Limb (tissue), 2 donors: ENCODE data around the gene MROH8.

Experiments used
- DNase-seq, 2 donors: peaks; one replicate each; pipeline ENCODE4 v3.0.0-alpha.2; 2016; ENCODE audit errors: extremely low spot score in 2 of 2

Gene MROH8

DNA sequence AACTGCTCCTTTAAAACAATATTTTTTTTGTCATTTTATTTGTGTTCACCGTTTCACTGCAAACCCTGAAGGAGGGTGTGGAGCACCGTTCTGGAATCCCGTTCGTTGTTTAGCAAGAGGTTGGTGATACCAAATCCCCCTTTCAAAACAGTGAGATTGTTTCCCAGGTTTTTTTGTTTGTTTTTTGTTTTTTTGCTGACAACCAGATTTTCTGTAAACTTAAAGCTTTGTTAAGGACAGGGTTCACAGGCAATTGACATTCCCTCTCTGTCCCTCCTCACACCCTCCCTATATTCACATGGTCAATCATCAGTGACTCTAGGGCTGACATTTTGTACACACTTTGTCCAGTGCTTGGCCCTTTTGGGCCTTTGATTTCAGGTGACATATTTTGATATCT, 21.0 kb upstream of the MROH8 start:
- no peak for DNase-seq

DNA sequence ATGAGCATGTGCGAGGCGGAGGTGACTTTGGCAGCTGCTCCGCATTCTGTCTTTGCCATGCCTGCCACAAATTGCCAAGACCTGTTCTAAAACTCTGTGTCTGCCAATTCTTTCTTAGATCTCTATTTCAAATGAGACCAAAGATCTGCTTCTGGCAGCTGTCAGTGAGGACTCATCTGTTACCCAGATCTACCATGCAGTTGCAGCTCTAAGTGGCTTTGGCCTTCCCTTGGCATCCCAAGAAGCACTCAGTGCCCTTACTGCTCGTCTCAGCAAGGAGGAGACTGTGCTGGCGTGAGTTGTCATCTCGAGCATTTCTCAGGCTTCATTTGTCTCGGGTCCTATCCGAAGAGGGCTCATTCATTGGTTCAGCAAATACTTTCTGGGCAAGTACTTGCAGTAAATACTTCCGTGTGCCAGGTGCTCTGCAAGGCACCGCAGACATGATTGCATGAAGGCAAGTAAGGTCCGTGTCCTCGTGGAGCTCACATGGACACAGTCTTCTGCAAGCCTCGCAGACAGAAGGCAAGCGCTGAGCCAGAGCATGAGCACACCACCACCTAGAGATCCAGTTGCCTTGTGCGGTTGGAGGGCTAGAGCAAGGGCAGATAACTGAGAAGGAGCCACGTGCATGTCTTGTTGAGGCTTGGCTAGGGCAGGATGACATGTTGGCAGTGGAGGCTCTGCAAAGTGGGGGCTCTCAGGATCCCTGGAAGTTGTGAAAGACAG, 19.7 kb upstream of the MROH8 start:
- DNase-seq, result no peak

DNA sequence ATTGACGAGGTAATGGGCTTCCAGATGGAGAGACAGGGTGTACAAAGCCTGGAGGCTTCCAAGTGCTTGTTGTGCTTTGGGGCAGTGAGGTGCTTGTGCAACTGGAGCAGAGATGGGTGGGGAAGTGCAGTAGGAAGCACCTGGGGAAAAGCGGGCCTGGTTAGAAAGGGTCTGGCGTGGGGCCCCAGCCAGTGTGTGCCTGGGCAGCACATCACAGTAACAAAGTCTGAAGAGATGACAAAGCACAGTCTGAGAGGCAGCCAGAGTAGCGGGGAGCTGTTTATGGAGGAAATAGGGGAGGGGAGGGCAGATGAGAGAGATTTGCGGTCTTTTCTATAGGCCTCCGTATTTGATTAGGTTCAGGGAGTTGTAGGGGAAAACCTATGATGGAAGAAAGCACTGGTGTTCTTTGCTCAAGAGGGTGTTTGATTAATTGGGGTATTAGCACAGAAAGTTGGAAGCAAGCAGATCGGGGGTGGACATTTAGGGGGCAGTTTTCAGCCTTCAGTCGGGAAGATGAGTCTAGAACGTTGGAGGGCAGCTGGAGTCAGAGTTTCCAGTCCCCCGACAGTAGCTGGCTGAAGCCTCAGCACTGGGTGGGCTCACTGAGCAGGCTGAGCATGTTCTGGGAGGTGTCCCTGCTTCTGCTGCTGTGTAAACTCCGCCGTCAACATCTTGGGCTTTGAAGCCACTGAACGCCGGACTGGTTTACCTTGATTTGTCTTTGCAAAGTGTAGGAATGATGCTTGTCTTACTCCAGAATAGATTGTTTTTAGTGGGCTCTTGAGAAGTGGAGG, 15.5 kb upstream of the MROH8 start:
- no peak for DNase-seq

DNA sequence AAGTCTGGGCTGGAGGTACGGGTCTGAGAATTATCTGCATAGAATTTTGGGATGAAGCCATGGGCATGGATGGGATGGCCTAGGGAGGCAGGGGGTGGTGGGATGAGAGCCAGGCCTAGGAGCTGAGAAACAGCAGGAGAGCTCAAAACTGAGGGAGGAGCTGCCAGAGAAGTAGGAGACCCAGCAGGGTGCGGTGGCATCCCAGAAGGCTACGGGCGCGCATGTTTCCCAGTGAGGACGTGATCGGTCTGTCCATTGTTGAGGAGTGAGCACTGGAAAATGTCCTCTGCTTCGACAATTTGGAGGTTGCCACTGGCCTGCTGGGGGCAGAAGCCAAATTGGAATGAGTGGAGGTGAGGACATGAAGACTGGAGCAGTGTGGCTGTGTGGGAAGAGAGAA, 14.5 kb upstream of the MROH8 start:
- no peak for DNase-seq

DNA sequence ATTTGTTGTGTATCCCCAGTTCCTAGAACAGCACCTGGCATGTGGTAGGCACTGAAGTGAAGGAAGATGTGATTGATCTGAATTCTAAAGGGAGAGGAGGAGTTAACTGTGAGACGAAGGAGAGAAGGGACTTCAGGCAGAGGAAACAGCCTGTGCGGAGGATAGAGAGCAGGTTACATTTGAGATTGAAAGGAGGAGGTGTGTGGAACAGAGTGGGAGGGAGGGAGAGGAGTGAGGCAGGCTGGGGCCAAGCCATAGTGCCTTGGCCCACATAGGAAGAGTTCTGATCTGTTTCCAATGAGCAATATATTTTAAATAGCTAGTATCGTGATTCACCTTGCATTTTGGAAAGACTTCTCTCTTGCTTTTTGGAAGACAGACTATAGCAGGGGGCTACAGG, 13.9 kb upstream of the MROH8 start:
- no peak for DNase-seq

DNA sequence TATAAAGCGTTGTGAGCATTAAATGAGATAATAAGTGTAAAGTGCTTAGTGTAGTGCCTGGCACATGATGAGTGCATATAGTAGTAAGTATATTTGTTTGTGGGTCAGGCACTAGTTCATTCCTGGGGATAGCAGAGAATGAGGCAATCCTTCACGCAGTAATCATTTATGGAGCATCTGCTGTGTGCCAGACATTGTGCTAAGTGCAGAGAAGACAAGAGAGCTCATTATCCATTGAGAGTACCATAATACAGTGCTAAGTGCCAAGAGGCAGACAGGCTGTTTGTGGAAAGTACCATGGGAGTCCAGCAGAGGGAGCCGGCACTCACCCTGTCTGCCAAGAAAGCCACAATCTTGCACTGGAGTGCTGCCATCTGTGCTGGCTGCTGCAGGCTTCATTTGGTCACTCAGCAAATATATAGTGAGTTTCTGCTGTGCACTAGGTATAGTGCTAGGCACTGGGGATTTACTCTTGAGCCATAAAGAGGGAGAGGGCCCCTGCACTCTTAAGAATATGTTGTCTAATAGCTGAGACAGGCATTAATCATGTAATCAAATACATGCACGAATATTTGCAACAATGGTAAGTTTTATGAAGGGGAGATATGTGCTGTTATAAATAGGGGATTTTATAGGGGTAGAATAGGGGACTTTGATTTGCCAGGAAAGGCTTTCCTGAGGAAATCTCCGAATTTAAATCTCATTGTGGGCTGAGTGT, 12.9 kb upstream of the MROH8 start:
- DNase-seq, result peak; percentile 90 to 91

DNA sequence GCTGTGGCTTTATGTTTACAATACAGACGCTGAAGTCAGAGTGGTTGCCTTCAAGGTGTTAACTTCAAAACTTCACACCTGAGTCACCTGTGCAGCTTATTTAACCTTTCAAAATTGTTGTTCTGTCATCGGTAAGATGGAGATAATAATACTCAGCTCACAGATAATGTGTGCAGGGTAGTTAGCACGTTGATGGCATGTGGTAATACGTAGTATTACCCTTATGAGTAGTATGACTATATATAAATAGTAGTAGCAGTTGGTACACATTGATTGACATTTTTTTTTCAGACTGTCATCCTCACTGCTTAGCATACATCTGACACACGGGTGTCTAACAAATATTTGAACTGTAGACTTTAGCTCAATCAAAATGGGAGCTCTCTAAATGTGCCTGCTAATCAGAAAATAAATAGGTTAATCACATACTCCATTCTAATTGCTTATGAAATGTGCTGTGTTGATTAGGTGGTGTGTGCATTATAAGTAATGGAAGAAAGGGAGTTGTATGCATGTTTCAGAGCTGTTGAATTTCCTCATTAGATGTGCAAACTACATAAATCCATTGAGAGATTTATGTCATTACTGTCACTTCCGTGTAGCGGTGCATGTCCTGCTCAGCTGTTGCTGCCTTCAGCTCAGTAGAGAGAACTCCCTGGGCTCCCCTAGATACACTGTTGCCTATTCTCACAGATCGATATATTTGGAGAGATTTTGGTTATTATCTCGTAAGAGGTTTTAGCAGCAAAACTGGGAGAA, 11.2 kb upstream of the MROH8 start:
- no peak for DNase-seq

DNA sequence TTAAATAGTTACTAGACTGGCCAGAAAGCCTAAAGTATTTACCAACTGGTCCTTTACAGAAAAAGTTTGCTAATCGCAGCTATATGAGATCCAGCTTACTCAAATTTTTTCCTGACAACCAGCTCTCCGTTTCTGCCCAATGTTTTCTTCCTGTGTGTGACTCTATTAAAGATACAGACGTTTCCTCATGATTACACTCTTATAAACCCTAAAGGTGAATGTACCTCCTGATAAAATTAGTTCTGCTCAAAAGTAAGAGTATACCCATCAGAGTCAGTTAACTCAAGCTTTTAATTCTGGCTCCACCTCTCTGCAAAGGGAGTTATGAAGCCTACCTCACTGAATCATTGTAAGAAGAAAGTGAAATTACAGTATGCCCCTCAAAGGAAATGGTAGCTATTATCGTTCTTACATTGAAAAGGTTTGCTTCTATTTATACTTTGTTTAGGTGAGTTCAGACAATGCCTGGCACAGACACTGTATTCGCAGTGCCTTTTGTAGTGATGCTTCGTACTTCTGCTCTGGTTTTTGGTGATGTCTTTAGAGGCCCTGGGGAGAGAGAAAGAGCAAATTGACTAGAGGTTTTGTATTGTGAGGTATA, 10.2 kb upstream of the MROH8 start:
- no peak for DNase-seq

DNA sequence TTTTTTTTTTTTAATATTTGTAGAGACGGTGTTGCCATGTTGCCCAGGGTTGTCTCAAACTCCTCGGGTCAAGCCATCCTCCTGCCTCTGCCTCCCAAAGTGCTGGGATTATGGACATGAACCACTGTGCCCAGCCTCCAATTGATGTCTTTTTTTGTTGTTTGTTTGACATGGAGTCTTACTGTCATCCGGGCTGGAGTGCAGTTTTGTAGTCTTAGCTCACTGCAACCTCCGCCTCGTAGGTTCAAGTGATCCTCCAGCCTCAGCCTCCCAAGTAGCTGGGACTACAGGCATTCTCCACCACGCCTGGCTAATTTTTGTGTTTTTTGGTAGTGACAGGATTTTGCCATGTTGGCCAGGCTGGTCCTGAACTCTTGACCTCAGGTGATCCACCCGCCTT, 9.4 kb upstream of the MROH8 start:
- no peak for DNase-seq

DNA sequence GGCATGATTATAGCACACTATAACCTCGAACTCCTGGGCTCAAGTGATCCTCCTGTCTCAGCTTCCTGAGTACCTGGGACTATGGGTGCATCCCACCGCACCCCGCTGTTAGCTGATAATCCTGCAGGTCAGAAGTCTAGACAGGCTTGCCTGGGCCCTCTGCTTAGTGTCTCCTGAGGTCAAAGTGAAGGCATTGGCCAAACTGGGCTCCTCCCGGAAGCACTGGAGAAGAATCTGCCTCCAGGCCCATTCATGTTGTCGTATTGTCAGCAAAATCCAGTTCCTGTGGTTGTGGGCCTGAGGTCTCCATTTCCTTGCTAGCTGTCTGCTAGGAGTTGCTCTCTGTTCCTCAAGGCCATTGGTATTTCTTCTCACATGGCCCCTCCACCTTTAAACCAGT, 6.3 kb upstream of the MROH8 start:
- DNase-seq, result no peak

DNA sequence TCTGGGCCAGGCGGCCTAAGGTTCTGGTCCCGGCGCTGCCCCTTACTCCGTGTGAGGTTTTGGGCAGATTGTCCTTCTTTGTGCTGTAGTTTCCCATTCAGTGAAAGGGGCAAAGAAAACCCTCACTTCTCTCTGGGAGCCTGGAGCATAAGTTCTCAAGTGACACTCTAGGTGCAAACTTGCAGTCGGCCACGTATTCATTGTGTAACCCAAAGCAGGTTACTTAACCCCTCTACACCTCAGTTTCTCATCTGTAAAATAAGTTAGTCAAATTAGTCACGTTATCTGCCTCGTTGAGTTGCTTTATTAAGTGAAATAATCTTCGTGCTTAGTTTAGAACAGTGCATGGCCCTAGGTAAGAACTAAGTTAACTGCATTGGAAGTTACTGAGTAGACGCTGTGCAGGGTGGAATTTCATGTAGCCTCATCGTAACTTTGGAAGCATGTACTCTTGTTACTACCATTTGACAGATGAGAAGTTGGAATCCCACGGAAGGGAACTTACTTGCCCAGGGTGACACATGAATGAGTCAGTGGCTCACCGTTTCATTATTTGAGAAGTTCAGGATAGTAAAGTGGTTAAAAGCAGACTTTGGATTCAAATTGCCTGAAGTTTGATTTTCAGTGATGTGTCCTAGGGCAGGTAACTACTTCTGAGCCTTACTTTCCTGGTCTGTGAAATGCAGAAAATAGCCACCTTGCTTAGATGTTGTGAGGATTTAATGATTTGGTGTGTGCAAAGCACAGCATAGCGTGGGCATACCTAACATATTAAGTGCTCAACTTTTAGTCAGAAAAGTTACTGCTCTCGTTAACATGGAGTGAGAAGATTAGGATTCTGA, 556 bp upstream of the MROH8 start:
- DNase-seq, result no peak

DNA sequence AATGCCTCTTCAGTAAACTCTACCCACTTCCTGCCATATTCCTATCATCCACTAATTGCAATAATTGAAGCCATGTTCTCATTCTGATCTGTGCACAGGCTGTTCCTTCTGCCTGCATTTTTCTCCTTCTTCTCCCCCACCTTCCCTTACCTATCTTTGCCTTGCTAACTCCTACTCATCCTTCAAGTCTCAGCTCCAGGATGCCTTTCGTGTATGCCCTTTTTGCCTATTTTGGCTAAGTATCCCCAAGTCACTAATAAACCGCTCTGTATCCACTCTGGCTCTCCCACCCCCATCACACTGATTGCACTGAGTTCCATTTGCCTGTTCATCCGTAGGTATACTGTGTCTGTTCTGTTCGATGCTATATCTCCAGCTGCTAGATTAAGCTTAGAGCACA, 6.5 kb downstream of the MROH8 start:
- DNase-seq, result no peak

DNA sequence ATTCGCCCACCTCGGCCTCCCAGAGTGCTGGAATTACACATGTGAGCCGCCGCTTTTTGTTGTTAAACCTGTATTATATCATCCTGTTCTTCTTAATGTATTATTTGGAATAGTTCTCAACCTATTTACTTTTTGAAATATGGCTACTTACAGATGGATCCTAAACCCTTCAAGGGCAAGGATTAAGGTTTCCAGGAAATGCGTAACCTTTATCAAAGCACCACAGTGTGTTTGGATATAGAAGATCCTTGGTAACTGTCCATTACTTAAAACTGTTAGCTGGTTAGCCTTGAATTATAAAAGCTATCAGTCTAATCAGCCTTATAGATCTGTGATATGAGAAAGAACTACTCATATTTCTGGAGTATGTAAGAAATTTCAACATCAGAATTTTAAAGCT, 12.5 kb downstream of the MROH8 start:
- DNase-seq, result no peak

DNA sequence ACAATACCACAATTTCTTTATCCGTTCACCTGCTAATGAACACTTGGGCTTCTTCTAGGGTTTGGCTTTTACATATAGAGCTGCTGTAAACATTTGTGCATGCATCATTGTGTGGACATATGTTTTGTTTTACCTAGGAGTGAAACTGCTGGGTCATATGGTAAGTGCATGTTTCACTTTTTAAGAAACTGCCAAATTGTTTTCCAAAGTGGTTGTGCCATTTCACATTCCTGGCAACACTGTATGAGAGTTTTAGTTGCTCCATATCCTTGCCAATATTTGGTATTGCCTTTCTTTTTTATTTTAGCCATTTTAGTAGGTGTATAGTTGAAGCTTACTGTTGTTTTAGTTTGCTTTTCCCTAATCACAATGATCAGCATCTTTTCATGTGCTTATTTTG, 14.3 kb downstream of the MROH8 start:
- DNase-seq, result no peak

DNA sequence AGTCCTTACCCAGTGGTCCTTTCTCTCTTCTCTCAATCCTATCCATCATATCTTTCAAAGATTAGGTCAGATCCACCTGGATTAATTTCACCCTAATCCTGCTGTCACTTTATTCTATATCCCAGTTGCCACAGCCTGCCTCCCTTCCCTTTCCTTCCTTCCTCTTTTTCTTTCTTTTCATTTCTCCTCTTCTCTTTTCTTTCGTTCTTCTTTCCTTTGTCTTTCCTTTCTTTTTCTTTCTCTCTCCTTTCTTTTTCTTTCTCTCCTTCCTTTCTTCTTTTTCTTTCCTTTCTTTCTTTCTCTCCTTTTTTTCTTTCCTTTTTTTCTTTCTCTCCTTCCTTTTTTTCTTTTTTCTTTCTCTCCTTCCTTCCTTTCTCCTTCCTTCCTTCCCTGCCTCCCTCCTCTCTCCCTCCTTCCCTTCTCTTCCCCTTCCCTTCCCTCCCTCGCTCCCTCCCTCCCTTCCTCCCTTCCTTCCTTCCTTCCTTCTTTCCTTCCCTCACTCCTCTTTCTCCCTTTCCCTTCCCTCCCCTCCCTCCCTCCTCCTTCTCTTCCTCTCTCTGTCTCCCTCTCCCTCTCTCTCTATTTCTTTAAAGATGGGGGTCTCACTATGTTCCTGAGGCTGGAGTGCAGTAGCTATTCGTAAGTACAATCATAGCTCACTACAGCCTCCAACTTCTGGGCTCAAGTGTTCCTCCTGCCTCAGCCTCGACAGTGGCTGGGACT, 15.4 kb downstream of the MROH8 start:
- DNase-seq, result no peak

DNA sequence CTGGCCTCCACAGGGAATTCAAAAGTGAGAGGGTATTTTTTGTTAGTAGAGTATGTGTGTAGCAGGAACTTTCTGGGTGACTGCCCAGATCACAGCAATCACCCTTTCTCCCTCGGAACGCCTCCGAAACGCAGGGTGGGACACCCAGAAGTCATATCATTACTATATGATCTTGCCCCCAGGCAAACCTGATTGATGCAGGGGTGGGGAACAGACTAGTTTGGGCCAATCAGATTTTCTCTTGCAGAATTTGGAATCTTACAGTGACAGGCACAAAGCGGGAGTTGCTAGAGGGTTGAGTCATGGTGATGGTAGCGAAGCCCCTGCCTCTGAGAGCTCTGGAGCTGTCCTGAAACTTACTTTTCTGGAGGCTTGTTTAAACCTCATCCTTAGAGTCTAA, 16.7 kb downstream of the MROH8 start:
- no peak for DNase-seq

DNA sequence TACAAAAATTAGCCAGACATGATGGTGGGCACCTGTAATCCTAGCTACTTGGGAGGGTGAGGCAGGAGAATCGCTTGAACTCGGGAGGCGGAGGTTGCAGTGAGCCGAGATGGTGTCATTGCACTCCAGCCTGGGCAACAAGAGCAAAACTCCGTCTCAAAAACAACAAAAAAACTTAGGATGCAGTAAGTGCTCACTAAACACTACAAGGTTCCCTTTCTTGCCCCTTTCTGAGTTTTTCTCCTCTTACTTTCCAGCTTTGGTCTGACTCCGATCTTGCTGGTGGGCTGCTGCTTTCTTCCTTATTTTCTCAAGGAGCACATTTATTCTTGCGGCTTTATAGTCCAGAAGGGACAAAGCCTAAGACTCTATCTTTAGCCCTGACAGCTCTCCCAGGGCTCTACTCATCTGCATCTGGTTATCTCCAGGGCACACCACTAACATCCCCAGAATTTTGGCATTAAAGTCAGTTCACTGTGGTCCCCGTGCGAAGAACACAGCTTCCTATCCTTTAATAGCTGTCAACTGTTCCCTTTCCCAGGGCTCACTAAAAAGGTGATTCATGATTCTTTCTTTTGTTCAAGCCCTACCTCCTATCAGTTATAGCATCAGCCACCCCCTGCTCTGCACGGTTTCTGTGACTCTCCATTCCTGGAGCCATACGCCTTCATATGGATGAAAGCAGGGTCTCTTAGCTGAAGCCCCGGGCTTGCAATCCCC, 17.4 kb downstream of the MROH8 start:
- DNase-seq, result no peak

DNA sequence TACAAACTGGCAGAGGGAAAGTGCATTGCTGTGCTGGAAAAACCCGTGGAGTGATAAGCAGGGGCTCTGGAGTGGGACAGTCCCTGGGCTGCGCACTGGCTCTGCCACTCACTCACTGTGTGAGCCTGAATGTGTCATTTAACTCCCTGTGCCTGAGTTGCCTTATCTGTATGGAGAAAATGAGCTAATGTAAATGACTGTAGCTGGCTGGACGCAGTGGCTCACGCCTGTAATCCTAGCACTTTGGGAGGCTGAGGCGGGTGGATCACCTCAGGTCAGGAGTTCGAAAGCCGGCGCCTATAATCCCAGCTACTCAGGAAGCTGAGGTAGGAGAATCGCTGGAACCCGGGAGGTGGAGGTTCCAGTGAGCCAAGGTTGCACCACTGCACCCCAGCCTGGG, 18.7 kb downstream of the MROH8 start:
- DNase-seq, result no peak

DNA sequence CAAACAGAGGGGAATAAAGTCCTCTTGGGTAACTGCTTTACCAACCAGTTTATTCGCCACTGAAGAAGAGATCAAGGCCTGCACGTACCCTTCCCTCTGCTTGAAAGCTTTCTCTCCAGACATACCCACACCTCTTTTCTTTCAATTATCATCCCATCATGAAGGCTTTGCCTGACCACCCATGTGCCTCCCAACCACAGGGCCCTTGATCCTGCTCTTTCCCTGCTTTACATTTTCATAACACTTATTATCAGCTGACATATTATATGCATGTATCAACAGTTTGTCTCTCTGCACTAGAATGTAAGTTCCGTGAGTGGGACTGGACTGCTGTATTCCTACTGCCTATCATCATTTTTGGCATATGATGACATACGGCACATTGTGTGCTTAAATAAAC, 21.1 kb downstream of the MROH8 start:
- DNase-seq, result no peak
